HL-60/S4 treated with retinoic acid at 250 ng/mL for 4 days and 3 days (cell line): Measurements from ENCODE around the gene GLB1L2.
"Not testable (repeated sequence)": the region's sequence is repeated elsewhere in the genome, so short reads cannot be mapped to it uniquely, and the experiment has no call there.

ENCODE experiments used
- in situ Hi-C: fragments of 300-500 bp; cut with MboI; formaldehyde crosslinking; loops from 2 replicates; pipeline ENCODE4 v1.7.0; 2022; ENCODE audit warnings: low sequenced_read_pairs

GLB1L2 gene

GRCh38 chr11:134331354-134332188 is at the start of gene GLB1L2:
Gene GLB1L2, plus strand, starts transcription at chr11:134331988. Its CDS starts 74 bp downstream, at chr11:134332062.
- in situ Hi-C loops = no loop called here

- in situ Hi-C loops = no loop called here
Observed at GRCh38 chr11:134282121-134283045, 49.4 kb upstream of the GLB1L2 start.

- in situ Hi-C loops = no loop called here
Observed at GRCh38 chr11:134283461-134284230, 48.1 kb upstream of the GLB1L2 start.

- in situ Hi-C loops = not testable (repeated sequence)
Observed at GRCh38 chr11:134284349-134284748, 47.4 kb upstream of the GLB1L2 start.

GRCh38 chr11:134287561-134287960 is 44.2 kb upstream of the GLB1L2 start:
- in situ Hi-C loops = no loop called here

- in situ Hi-C loops = no loop called here
Observed at GRCh38 chr11:134288486-134288885, 43.3 kb upstream of the GLB1L2 start.

GRCh38 chr11:134289167-134289566 is 42.6 kb upstream of the GLB1L2 start:
- in situ Hi-C loops = no loop called here

- in situ Hi-C loops = no loop called here
Observed at GRCh38 chr11:134289789-134290188, 42.0 kb upstream of the GLB1L2 start.

- in situ Hi-C loops = no loop called here
Observed at GRCh38 chr11:134290646-134291045, 41.1 kb upstream of the GLB1L2 start.

GRCh38 chr11:134291196-134291595 is 40.6 kb upstream of the GLB1L2 start:
- in situ Hi-C loops = no loop called here

- in situ Hi-C loops = no loop called here
Observed at GRCh38 chr11:134292661-134293060, 39.1 kb upstream of the GLB1L2 start.

- in situ Hi-C loops = no loop called here
Observed at GRCh38 chr11:134293119-134294113, 38.4 kb upstream of the GLB1L2 start.

- in situ Hi-C loops = no loop called here
Observed at GRCh38 chr11:134294664-134295063, 37.1 kb upstream of the GLB1L2 start.

- in situ Hi-C loops = no loop called here
Observed at GRCh38 chr11:134312223-134312622, 19.6 kb upstream of the GLB1L2 start.

- in situ Hi-C loops = no loop called here
Observed at GRCh38 chr11:134312807-134313206, 19.0 kb upstream of the GLB1L2 start.

- in situ Hi-C loops = no loop called here
Observed at GRCh38 chr11:134313379-134313778, 18.4 kb upstream of the GLB1L2 start.

- in situ Hi-C loops = no loop called here
Observed at GRCh38 chr11:134313821-134314607, 17.8 kb upstream of the GLB1L2 start.

- in situ Hi-C loops = no loop called here
Observed at GRCh38 chr11:134317103-134317502, 14.7 kb upstream of the GLB1L2 start.

GRCh38 chr11:134321373-134321772 is 10.4 kb upstream of the GLB1L2 start:
- in situ Hi-C loops = not testable (repeated sequence)
